Gastroesophageal sphincter (tissue), 3 donors: ENCODE results near the gene STAMBP.

Source experiments
- POLR2A ChIP-seq, 2 donors: fragments of 450-650 bp; IDR thresholded peaks; one replicate each; pipeline ENCODE4 v1.6.1; 2017; ENCODE audit warnings: antibody characterized with exemption in 2 of 2, mild to moderate bottlenecking in 2 of 2, moderate library complexity in 1 of 2
- POLR2AphosphoS5 ChIP-seq: sonication (generic); formaldehyde crosslinking; IDR thresholded peaks from one replicate; pipeline ENCODE4 v1.6.1; 2017; ENCODE audit warnings: antibody characterized with exemption
- TF ChIP-seq, protein P1 (sequence below), 4 experiments: fragments of 200-600 bp in 2 of 4; fragments of 450-650 bp in 2 of 4; sonication (generic) in 1 of 4; IDR thresholded peaks; one replicate each; pipeline ENCODE4 v1.5.1; 2017 to 2019; ENCODE audit warnings: antibody characterized with exemption in 4 of 4, mild to moderate bottlenecking in 2 of 4, moderate library complexity in 2 of 4

GRCh38 chr2:73830871-73831401 is 2.2 kb downstream of the STAMBP start:
- no peak for TF ChIP-seq POLR2A (IDR thresholded peaks at IDR 0.05)
- TF ChIP-seq, protein P1, sequence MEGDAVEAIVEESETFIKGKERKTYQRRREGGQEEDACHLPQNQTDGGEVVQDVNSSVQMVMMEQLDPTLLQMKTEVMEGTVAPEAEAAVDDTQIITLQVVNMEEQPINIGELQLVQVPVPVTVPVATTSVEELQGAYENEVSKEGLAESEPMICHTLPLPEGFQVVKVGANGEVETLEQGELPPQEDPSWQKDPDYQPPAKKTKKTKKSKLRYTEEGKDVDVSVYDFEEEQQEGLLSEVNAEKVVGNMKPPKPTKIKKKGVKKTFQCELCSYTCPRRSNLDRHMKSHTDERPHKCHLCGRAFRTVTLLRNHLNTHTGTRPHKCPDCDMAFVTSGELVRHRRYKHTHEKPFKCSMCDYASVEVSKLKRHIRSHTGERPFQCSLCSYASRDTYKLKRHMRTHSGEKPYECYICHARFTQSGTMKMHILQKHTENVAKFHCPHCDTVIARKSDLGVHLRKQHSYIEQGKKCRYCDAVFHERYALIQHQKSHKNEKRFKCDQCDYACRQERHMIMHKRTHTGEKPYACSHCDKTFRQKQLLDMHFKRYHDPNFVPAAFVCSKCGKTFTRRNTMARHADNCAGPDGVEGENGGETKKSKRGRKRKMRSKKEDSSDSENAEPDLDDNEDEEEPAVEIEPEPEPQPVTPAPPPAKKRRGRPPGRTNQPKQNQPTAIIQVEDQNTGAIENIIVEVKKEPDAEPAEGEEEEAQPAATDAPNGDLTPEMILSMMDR (IDR thresholded peaks at IDR 0.05), result no peak
- TF ChIP-seq POLR2AphosphoS5, result peak; percentile 32
